Measurements from ENCODE around the gene MRAS.

The MRAS gene

DNA sequence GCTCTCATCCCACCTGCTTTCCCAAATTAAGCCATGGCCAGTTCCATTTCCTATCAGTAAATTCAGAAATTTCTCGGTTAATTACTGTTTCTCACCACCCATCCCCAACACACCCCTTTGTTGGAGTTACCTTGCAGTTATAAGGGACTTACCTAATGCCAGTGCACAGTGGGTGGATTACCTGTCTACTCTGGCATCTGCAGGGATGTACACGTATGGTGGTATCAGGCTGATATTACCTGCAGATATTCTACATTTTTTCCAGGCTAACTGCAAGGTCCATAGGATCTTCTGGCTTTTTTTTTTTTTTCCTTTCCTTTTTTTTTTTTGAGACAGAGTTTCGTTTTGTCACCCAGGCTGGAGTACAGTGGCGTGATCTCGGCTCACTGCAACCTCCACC lies 7.9 kb upstream of the MRAS start:
- DNase-seq (ENCODE audit: low spot score): no peak

DNA sequence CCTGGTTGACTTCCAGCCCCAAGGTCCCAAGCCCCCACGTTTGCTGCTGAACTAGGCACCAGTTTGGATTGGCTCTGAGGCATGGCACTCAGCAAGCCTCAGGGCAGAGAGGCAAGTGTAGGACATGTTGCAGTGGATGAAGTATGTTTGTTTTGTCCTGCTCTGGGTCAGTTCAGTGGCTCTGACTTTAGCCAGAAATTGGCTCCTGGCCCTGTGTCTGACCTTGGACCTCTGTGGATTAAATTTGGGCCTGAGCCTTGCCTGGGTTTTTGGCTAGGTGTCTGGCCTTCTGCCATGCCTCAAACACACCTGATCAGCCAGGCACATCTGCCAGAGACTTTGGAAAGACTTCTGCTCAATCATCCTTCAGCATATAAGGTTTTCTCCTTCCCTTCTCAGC lies 3.6 kb upstream of the MRAS start:
- no peak for DNase-seq (ENCODE audit: low spot score)

DNA sequence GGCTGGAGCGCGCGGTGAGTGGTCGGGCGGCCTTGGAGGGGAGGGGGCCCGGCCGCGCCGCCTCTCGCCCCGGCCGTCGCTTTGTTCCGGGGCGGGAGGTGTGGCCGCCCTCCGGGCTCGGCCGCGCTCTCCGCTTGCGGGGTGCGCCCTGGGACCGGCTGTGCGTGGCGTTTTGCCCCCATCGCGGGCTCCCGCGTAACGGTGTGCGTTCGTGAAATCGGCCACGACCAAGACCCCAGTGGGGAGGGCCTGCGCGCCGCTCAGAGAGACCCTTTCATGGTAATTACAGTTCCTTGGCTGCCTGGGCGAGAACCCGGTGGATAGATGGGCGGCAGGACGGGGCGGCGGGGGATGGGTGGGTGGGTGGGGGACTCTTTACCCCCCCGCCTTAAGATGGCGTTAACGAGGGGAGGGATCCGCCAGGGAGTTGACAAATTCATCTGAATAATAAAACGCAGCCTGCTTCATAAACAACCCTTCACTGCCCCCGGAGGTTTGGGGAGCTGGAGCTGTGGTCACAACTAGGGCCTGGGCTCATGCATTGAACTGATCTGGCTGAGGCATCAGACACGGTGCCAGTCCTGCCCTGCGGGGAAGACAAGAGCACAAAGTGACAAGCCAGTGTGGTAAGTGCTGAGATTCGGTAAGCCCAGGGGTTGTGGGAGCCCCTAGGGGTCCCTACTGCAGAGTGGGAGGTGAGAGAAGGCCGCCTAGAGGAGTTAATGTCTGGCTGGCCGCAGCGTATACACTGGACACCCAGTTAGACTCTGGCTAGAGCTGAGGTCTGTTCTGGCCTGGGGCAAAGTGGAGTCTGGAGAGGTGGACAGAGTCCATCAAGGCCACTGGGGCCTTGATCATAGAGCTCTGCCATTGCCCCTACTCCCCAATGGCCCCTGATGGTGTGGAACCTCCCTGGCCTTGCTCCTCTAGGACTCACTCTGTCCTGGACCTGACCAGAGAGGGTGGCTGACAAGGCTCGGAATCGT lies 668 bp downstream of the MRAS start:
- DNase-seq (ENCODE audit: low spot score): peak; percentile 51

DNA sequence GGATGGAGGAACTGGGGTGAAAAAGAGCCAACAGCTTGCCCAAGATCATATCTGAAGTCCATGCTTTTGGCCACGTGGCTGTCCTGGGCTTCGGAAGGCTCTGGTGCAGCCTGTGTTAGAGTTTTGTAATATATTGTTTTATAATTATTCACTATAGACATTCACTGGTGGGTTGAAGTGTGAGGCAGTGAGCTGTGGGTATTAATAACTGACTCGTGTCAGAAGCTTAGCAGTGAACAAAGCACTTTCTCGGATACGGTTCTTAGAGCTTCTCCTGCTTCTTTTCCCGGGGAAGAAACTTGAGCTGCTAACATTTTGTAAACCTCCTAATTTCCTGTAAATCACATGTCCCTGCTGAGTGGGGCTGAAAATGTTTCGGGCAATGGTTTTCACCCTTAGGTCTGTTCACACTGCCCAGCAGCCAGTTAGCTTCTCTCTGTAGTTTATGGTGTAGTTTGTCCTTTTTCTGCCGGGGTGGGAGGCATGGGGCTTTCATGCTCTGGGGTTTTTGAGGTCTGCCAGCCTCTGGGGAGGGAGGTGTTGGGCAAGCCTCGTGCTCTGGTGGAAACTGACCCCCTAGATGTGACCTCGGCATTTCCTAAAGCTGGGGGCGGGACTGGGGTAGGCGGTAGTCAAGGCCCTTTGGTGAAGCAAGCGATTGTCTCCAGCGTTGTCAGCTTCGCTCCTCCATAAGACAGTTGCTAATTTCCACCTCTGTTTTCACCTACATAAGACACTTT lies 1.7 kb downstream of the MRAS start:
- no peak for DNase-seq (ENCODE audit: low spot score)

DNA sequence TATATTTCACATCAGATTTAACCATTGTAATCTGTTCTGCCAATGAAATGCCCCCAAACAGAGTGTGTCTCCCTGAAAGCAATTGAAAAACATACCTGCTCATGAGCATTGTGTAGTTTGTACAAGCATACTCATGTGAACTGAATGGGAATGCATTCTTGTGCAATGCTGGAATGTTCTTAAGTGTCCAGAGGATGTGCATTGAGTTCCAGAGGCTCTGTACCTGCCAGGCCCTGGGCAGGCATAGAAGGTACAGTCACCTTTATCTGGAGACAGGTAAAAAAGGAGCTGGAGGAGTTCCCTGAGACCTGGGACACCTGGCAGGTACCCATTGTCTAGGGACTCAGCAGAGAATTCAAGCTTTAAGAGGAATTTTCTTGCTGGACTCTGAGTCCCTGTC lies 2.8 kb downstream of the MRAS start:
- no peak for DNase-seq (ENCODE audit: low spot score)

DNA sequence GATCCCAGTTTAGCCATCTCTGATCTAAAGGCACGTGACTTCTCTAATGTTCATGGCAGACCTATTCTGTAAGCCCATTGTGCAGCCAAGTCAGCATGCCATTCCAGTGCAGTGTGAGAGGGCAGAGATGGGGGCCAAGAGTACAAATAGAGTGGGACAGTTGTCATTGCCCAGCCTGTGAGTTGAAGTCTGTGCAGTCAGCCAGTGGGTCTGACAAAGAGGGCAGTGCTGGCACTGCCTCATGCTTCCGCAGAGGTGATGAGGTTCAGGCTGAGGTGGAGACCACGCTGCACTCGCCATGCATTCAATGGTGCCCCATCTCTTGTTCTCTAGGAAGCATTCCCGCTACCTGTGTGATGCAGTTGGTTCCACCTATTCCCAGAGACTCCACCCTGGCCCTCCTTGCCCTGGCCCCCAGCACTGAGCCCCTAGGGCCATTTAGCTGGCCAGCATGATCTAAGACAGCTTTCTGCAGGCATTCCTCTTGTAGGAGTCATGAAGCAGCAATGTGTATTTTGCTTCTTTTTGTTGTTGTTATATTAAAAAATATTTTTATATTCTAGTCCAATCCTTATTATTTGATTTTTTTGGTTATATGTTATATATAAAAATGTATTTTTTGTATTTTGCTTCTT lies 3.7 kb downstream of the MRAS start:
- DNase-seq (ENCODE audit: low spot score): peak; percentile 56

DNA sequence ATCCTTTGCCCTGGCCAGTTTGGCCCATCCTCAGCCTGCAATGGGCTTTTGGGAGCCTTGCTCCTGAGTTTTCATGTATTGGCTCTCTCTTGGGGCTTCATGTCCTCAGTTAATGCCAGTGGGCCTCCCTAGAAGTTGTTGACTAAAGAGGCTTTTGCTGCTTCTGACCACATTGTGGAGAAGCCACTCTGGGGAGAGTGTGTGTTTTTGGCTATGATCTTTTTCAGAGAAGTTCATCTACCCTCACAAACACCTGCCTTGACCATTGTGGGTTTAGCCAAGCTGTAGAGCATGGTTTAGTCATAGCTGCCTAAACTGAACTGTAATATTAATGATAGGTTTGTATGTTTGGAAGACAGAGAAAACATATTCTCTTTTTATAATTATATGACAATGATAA lies 6.0 kb downstream of the MRAS start:
- no peak for DNase-seq (ENCODE audit: low spot score)

DNA sequence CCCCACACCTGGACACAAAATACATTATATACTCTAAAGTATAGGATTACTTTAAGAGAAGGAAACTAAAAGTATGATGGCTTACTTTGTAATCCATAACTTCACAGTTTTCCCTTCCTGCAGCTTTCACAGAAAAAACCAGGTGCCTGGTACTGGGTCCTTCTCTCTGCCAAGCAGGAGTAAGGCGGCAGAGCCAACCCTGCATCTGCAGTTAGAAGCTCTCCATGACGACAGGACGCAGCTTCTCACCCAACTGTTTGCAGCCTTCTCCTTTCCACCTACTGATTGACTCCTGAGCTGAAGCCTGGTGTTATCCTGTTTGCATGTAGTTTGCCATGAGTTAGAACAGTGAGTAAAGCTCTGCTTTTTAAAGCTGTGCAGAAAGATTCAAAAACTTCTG lies 6.7 kb downstream of the MRAS start:
- DNase-seq (ENCODE audit: low spot score): no peak

DNA sequence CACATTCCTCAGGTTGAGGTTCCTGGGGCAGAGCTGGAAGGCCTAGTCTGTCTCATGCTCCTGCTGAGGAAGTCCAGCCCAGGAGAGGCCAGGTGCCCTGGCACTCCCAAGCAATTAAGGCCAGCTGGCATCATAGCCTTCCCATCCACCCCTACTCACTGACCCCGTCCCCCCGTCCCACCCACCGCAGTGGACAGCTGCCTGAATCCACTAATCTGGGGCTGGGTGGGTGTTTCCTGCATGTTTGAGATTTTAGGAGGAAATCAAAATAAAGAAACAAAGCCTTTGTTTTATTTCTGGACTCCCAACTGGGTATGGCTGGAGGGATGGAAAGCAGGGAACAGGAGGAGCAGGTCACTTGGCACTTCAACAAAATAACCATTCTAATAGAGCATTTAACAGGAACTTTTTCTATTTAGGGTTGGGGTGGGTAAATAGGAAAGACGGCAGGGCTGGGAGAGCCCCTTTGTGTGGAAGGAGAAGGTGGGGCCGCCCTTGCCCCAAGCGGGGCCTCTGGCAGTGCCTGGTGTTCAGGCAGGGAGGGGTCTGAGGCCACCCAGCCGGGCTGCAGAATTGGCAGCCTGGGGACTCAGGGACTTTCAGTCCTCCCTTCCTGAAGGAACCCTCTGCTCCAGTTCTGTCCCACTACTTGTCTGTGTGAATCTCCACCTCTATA lies 8.5 kb downstream of the MRAS start:
- DNase-seq (ENCODE audit: low spot score): no peak

DNA sequence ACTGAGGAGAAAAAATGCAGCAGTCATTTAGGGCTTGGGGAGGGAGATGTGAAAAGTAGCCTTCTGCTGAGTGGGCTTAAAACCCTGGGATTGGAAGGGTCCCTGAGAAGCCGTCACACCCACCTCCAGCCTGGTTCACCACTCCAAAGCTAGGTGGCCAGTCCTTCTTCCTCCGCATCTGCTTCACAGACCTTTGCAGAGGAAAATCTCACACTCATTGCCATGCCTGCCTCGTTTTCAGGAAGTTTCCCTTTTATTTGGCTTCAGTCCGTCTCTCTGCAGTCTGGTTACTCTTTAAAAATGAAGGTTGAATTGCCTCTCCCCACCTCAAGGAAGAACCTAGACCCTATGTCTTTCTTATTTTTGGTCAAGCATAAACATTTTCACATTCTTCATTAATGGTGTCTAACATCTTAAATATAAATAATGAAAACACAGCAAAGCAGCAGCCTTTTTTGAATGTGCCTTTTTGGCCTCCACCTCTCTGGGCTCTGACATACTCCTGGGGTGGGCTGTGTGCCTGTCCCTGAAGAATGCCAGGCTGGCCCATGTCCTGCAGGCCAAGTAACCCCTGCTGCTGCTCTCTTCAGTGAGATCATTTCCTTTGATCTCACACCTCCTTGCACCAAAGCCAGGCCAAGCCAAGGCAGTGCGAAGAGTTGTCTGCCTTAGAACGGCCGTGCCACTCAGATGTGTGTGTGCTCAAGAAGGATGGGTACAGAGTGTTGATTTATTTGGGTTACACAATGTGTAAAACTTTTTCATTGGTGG lies 11.0 kb downstream of the MRAS start:
- DNase-seq (ENCODE audit: low spot score): no peak

DNA sequence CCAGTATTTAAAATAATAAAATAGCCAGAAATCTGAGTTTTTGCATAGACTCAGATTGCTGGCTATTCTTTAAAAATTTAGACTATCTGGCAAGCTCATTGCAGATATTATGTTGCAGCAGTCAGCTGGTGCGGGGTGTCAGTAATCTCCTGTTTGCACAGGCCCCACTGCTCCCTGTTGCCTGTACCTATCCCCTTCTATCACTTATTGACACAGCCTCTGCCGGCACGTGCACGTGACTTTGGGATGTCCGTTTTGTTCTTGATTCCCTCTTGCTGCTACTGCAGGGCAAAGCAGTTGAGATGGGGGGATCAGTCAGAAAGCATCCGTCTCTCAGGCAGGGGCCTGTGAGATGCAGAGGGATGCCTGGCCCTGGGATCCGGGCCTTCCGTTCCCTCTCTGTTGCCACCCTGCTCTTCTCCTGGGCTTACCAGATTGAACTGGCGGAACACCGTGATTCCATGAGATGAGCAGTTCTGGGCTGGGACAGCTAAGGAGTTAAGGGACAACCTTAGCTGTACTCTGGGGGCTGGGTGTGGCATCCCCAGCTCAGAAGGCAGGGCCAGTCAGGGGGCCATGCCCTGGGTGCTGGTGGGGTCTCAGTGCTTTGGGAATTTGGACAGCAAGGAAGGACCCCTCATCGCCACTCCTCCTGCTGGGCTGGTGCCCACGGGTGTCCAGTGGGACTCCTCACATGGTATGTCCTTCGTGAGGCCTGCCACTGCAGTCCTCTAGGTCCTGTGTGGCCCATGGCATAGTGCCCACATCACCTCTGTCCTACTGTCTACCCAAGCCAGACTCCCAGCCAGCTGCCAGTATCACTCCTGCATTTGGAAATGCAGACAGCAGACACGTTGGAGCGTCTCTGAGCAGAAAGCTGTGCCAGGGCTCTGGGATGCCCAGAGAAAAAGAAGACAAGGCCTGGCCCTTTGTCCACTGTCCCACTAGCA lies 11.8 kb downstream of the MRAS start:
- no peak for DNase-seq (ENCODE audit: low spot score)

DNA sequence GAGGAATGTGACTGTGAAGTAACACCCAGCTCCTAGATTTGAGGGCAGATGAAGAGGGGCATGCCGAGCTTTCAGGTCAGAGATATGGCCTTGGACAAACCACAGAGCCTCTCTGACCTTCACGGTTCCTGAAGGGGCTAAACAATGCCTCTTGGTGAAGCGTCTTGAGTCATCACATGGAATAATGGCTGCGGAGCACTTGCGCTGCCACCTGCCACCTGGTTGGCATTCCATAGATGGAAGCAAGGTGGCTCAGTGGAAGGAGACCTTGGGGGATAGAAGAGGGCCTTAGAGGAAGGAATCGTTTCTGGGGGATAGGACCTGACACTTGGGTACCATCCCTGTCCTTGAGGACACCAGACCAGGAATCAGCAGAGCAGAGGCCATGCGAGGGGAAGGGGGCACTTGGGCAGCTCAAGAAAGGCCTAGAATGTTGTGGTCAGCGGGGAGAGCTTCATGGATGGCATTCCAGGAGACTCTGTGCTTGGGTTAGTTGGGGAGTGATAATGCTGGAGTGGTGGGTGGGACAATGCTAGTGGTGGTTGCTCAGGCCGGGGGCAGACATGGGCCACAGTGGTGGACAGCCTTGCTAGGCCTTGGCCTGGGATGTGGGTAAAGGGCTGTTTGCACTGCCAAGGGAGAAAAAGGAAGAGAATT lies 12.6 kb downstream of the MRAS start:
- DNase-seq (ENCODE audit: low spot score): no peak

DNA sequence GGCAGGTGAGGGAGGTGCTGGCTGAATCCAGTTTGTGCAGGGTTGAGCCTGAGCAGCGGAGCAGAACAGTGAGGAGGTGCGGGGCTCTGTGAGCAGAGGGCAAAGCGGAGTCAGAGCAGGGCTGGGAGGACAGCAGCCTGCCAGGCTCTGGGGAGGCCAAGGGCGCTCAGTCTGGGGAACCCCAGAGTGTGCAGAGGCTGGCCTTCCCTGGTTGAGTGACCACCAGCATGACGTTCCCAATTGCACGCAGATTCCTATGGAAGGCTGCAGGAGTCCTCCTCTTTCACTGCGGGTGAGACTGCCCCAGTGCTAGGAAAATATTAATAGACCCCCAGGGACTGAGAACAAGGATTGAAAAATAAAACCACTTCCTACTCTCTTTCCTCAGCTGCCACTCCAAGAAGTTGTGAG lies 13.2 kb downstream of the MRAS start:
- DNase-seq (ENCODE audit: low spot score): no peak

DNA sequence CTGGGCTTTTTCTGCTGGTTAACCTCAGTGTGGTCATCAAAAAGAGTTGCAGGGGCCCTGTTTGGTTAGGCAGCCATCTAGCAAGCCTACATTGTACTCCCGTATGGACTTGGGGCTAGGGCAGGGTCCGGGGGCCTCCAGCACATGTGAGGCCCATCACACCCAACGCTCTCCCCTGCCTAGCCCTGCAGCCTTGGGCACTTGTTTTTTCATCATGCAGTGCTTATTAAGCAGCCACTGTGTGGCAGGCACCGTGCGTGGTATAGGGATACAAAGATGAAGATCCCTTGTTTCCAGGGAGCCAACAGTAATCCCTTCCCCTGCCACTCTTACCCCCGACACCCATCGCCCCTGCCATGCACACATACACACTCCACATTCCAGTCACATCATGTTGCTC lies 14.2 kb downstream of the MRAS start:
- DNase-seq (ENCODE audit: low spot score): no peak

DNA sequence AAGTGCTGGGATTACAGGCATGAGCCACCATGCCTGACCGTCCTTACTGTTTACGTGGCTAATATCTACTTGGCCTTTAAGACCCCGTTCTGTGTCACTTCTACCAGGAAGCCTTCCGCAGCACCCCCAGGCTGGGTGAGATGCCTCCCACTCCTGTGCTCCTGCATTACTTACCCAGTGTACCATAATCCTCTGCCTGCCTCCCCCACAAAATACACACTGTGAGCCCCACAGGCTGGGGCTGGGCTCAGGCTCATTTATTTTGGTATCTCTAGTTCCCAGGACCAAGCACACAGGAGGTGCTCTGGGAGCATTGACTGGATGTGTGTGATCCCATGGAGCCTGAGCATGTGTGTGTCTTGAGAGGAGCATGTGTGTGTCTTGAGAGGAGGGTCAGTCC lies 14.9 kb downstream of the MRAS start:
- no peak for DNase-seq (ENCODE audit: low spot score)

DNA sequence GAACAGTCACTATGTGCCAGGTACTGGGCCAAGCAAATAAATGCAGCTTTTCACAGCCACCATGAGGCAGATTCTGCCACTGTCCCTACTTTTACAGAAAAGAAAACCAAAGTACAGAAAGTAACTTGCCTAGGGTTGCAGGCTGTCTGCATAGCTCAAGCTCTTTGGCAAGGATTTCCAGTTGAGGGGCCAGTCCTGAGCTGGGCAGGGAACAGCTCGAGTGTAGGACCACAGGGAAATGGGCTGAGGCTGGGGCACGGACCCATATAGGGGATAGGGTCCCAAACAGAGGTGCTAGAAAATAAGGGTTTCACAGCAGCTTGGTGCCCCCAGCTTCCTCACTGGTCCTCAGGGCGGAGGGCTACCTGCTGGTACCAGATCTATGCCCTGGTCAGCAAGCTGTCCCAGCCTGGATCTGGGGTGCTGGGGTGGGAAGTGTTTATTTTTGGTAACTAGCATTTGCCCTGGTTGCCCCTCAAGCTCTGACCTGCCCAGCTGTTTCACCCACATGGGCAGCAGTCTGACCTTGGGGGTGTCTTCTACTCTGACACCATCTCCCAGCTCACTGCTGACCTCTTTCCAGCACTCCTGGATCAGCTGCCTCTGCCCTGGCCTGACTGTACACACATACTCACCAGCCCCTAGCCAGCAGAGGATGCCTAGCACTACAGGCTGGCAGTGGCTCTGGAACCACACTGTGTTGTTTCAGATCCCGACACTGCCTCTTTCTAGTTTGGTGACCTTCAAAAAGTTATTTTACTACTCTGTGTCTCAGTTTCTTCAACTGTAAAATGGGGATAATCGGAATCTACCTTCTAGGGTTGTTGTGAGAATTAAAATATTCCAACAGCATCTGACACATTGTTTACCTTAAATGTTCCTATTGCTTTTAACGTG lies 16.2 kb downstream of the MRAS start:
- no peak for DNase-seq (ENCODE audit: low spot score)

DNA sequence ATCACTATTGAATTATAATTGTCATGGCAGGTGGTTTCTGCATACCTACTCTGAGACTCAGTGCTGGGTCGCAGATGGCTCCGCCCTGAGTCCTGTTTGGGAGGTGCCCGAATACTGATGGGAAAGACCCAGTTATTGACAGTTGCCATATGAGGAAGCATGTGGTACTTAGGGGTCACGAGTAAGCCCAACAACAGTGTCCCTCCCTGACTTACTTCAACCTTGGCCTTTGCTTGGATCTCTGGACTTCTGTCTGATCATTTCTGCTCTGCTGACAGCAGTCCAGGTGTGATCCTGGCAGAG lies 16.8 kb downstream of the MRAS start:
- no peak for DNase-seq (ENCODE audit: low spot score)

DNA sequence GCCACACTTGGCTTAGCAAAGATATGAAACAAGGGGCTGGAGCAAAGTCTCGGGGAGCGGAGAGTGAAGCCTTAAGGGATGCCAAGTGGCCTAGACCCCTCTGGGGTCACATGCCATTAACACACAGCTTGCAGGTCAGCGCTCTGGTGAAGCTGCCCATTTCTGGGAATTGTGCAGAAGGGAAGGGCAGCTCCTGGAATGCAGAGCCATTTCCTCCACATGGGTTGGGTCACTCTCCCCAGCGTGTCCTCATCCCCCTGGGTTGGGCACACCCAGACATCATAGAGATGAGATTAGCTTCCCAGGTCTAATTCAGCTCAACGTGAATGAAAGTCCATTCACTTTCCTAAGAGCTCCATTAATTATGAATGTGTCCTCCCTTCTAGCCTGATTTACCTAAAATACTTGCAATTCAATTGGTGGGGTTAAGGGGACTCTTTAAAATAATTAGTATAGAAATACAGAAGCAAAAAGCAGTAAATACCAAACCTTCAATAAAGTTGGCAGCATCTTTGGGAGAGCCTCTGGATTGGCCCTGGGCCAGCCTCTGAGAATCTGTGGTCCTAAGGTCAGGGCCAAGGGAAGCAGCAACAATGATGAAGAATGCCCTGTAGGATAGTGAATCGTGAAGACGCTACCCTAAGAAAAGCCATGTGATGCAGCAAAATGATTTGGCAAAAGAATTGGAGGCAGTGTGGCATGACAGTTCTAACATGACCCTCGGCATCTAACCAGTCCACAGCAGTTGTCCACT lies 17.8 kb downstream of the MRAS start:
- no peak for DNase-seq (ENCODE audit: low spot score)

Measured in hepatic stellate cell (primary cell).